ENCODE measurements around the gene THOC7. TPM values are rescaled to one million over a fixed set of nuclear protein-coding genes. Genes with fewer than 3 reads are reported as not detected.

The THOC7 gene
- total and polyA plus RNA-seq, 12 donors = 71.3 to 204 (median 79.4) TPM

- no peak for TF ChIP-seq CTCF (IDR thresholded peaks at IDR 0.05)
- ATAC-seq (no peak), DNase-seq (no peak)
- no peaks in the 10 kb centered on the region for H3K36me3 ChIP-seq
- 80 to 82% methylated on average over 4 of the region's 4 CpGs for WGBS, 2 donors
- no peak overlapping the region for H3K27ac ChIP-seq
- intact Hi-C loops (cut with DNase I) = loop anchor here in 1 of 10 donors (10.0 kb wide), 1 partner anchor 150 kb away; no protein-coding TSS in a partner anchor
- H3K4me3 ChIP-seq = no peak overlapping the region
- H3K4me1 ChIP-seq = peaks cover 0 to 11% (median 0%) of the 10 kb centered on the region in 9 donors
- peaks cover 0 to 11% (median 0%) of the 10 kb centered on the region in 11 donors for H3K9me3 ChIP-seq
- no peaks in the 10 kb centered on the region for H3K27me3 ChIP-seq
Measured at GRCh38 chr3:63845215-63845614, 18.4 kb downstream of the THOC7 start.

- TF ChIP-seq CTCF (IDR thresholded peaks at IDR 0.05) = no peak
- Histone ChIP-seq H3K36me3 (peaks cover 0 to 8% (median 0%) of the 10 kb centered on the region in 9 donors), H3K27me3 (no peaks in the 10 kb centered on the region), H3K27ac (no peak overlapping the region), H3K4me3 (no peak overlapping the region), H3K9me3 (peaks cover 0 to 11% (median 0%) of the 10 kb centered on the region in 11 donors), H3K4me1 (peaks cover 0 to 8% (median 0%) of the 10 kb centered on the region in 9 donors)
- intact Hi-C loops (cut with DNase I) = loop anchor here in 1 of 10 donors (10.0 kb wide), 1 partner anchor 153 kb away; no protein-coding TSS in a partner anchor
- no peak for DNase-seq
- no peak for ATAC-seq
Measured at GRCh38 chr3:63842127-63842526, 21.5 kb downstream of the THOC7 start.

GRCh38 chr3:63841704-63842103 lies 21.9 kb downstream of the THOC7 start:
- intact Hi-C loops (cut with DNase I) = loop anchor here in 1 of 10 donors (10.0 kb wide), 1 partner anchor 153 kb away; no protein-coding TSS in a partner anchor
- H3K9me3 ChIP-seq = peaks cover 0 to 11% (median 0%) of the 10 kb centered on the region in 11 donors
- H3K4me3 ChIP-seq = no peak overlapping the region
- 2 to 46% methylated on average over 1 of the region's 1 CpG for WGBS, 2 donors
- peaks cover 0 to 8% (median 0%) of the 10 kb centered on the region in 9 donors for H3K4me1 ChIP-seq
- ATAC-seq = no peak
- peaks cover 0 to 12% (median 0%) of the 10 kb centered on the region in 9 donors for H3K36me3 ChIP-seq
- no peak for TF ChIP-seq CTCF (IDR thresholded peaks at IDR 0.05)
- DNase-seq = no peak
- no peak overlapping the region for H3K27ac ChIP-seq
- no peaks in the 10 kb centered on the region for H3K27me3 ChIP-seq

- intact Hi-C loops (cut with DNase I) = no loop called here
- ATAC-seq (no peak), DNase-seq (no peak)
- Histone ChIP-seq H3K36me3 (peaks cover 0 to 97% (median 21%) of the 10 kb centered on the region in 9 donors), H3K4me1 (no peaks in the 10 kb centered on the region), H3K27me3 (no peaks in the 10 kb centered on the region), H3K9me3 (no peaks in the 10 kb centered on the region), H3K27ac (no peak overlapping the region), H3K4me3 (no peak overlapping the region)
- 88 to 94% methylated on average over 6 of the region's 6 CpGs for WGBS, 2 donors
- no peak for TF ChIP-seq CTCF (IDR thresholded peaks at IDR 0.05)
Measured at GRCh38 chr3:63832395-63832794, 31.2 kb downstream of the THOC7 start.
